ENCODE results near the gene SPI1.

Gene SPI1

DNA sequence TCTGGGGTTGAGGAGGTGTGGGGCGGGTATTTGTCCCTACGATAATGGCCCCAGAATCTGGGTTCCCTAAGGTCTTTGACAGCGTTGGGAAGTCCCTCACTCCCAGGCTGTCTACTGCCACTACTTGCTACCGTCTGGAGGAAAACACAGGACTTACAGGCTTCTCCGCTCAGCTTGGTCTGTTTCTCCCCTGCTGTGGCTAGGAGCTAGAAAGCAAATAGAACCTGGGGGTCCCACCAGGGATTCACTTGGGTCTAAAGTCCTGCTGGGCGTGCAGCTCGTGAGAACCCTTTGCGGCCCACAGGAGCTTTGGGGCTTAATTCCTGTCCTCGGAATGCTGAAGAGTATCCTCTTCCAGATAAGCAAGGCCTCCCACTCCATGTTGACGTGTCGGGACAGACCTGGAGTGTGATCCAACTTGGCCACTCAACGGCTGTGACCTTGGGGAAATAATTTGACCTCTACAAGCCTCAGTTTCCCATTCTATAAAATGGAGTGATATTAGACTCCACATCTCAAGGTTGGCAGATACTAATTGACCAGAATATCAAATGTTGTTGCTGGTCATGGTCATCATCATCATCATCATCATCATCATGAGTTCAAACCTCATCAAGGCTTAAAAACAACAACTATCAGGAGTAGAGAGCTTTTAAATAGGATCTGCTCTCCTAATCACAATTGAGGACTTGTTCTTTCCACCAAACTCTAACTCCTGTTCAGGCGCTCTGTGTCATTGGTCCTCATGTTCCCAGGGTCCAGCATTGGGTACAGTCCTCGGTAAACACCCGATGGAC, 24.2 kb downstream of the SPI1 start:
- H3K9ac ChIP-seq (ENCODE audit: low read length), result no peak overlapping the region
- peaks cover 5% of the 10 kb centered on the region for H3K27me3 ChIP-seq (replicated peaks; ENCODE audit: control insufficient read depth, insufficient read depth, low read length)
- H3K36me3 ChIP-seq (ENCODE audit: control insufficient read depth, insufficient read depth, low read length, severe bottlenecking), result no peaks in the 10 kb centered on the region
- no peaks in the 10 kb centered on the region for H3K4me1 ChIP-seq (ENCODE audit: control insufficient read depth, insufficient read depth, low read length)
- no peaks in the 10 kb centered on the region for H3K9me3 ChIP-seq (ENCODE audit: control insufficient read depth, low read length)
- no peak for DNase-seq (ENCODE audit: low read depth)
- H3K4me3 ChIP-seq (ENCODE audit: low read length), result no peak overlapping the region

DNA sequence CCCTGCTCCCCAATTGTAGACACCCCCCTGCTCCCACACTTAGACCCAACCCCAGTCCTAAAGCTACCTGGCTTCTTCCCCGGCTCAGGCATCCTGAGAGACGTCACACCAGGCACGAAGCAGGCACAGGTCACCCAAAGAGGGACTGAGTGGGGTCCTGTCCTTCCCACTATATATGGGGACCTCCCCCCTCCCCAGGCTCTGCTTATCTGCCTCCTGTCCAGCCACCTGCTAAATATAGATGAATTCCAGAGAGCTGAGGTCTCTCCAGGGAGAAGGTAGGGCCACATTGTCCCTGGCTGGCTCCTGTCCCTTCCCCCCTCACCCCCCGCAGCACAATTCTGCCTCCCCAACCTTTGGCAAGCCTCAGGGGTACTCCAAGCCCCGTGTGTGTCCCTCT, 25.8 kb downstream of the SPI1 start, which contains the start of gene MYBPC3:
MYBPC3 (minus strand) TSS at position 147 of the 400 bp plus-strand sequence; CDS start at position 92, 55 bp downstream.
- no peak within 1 kb of the TSS for H3K4me3 ChIP-seq (ENCODE audit: low read length)

DNA sequence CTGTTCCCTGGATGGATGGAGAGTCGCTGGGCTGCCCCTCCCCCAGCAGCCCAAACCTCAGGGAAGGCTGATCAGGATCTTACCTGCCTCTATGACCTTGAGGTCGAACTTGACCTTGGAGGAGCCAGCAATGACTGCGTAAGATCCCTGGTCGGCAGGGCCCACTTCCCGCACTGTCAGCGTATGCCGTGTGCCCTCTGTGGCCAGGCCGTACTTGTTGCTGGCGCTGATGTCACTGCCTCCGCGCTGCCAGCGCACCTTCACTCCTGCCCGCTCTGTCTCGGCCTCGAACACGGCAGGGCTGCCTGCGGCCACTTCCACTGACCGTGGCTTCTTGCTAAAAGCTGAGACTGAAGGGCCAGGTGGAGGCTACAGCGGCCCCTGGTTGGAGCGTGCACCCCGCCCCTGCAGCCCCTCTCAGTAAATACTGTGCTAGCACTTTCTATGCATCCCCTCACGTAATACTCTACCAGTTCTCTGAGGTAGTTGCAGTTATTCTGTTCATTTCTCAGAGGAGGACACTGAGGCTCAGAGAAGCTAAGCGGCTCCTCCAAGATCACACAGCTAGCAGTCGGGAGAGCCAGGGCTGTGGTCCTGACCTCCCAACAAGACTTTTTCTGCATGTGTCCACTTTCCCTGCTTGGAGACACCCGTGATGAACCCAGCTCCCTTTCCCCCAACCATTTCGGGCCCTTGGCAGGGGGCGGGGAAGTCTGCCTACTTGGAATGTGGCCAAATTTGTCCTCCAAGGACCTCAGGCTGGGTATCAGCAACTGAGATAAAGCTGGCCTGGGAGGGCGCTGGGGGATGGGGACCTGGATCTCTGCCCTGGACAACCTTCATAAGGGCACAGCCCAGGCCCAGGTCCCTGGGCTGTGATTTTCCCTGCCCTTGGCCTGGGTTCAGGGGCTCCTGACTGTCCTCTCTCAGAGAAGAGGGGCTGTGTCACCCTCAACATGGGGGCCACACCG, 26.9 kb downstream of the SPI1 start:
- Histone ChIP-seq H3K36me3 (ENCODE audit: control insufficient read depth, insufficient read depth, low read length, severe bottlenecking) (no peaks in the 10 kb centered on the region), H3K27me3 (replicated peaks; ENCODE audit: control insufficient read depth, insufficient read depth, low read length) (peaks cover 24% of the 10 kb centered on the region), H3K9me3 (ENCODE audit: control insufficient read depth, low read length) (no peaks in the 10 kb centered on the region), H3K9ac (ENCODE audit: low read length) (no peak overlapping the region), H3K4me3 (ENCODE audit: low read length) (no peak overlapping the region), H3K4me1 (ENCODE audit: control insufficient read depth, insufficient read depth, low read length) (no peaks in the 10 kb centered on the region)
- no peak for DNase-seq (ENCODE audit: low read depth)

More for the DNA sequence above, 25.8 kb downstream of the SPI1 start, which contains the start of gene MYBPC3:
- Histone ChIP-seq H3K9me3 (ENCODE audit: control insufficient read depth, low read length) (no peaks in the 10 kb centered on the region), H3K9ac (ENCODE audit: low read length) (no peak within 1 kb of the TSS), H3K4me1 (ENCODE audit: control insufficient read depth, insufficient read depth, low read length) (no peaks in the 10 kb centered on the region), H3K36me3 (ENCODE audit: control insufficient read depth, insufficient read depth, low read length, severe bottlenecking) (no peaks in the 10 kb centered on the region), H3K27me3 (replicated peaks; ENCODE audit: control insufficient read depth, insufficient read depth, low read length) (peaks cover 13% of the 10 kb centered on the region)
- DNase-seq (ENCODE audit: low read depth), result no peak

DNA sequence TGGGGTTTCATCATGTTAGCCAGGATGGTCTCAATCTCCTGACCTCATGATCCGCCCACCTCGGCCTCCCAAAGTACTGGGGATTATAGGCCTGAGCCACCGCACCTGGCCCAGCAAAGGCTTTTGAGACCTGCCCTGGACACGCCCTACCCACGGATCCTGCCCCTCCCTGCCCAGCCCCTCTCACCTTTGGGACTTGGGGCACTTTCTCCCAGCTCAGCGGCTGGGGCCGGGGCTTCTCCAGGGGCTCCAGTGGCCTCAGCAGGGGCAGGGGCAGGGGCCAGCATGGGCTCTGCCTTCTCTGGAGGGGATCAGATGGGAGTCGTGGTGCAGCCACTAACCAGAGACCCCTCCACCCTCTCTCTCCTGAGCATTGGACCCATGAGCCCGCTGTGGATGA, 28.0 kb downstream of the SPI1 start:
- H3K36me3 ChIP-seq (ENCODE audit: control insufficient read depth, insufficient read depth, low read length, severe bottlenecking), result no peaks in the 10 kb centered on the region
- no peak for DNase-seq (ENCODE audit: low read depth)
- H3K27me3 ChIP-seq (replicated peaks; ENCODE audit: control insufficient read depth, insufficient read depth, low read length), result peaks cover 34% of the 10 kb centered on the region
- H3K9me3 ChIP-seq (ENCODE audit: control insufficient read depth, low read length), result no peaks in the 10 kb centered on the region
- H3K4me1 ChIP-seq (ENCODE audit: control insufficient read depth, insufficient read depth, low read length), result no peaks in the 10 kb centered on the region
- H3K4me3 ChIP-seq (ENCODE audit: low read length), result no peak overlapping the region
- no peak overlapping the region for H3K9ac ChIP-seq (ENCODE audit: low read length)

DNA sequence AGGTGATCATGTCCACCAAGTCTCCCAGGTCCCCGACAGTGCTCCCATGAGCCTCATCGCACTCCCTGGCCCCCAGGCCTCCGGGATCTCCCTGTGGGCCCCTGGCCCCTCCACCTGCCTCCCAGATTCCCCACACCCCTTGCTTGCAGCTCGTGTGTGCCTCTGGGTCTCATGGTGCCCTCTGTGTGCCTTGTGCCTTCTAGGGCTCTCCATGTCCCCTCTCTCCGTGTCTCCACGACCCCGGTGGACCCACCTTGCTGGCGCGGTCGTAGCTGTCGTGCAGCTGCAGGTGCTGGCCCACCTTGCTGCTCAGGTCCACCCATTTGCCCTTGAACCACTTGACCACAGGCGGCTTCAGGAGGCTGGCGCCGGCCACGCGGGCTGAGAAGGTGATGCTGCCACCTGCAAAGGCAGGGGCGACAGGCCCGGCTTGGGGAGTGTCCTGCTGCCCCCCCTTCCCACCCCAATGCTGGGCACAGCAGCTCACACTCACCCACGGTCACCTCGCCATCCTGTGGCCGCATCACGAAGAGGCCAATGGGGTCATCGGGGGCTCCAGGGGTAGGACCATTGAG, 28.7 kb downstream of the SPI1 start:
- Histone ChIP-seq H3K4me3 (ENCODE audit: low read length) (no peak overlapping the region), H3K9ac (ENCODE audit: low read length) (no peak overlapping the region), H3K9me3 (ENCODE audit: control insufficient read depth, low read length) (no peaks in the 10 kb centered on the region), H3K27me3 (replicated peaks; ENCODE audit: control insufficient read depth, insufficient read depth, low read length) (peaks cover 38% of the 10 kb centered on the region), H3K4me1 (ENCODE audit: control insufficient read depth, insufficient read depth, low read length) (no peaks in the 10 kb centered on the region), H3K36me3 (ENCODE audit: control insufficient read depth, insufficient read depth, low read length, severe bottlenecking) (no peaks in the 10 kb centered on the region)
- DNase-seq (ENCODE audit: low read depth), result no peak

DNA sequence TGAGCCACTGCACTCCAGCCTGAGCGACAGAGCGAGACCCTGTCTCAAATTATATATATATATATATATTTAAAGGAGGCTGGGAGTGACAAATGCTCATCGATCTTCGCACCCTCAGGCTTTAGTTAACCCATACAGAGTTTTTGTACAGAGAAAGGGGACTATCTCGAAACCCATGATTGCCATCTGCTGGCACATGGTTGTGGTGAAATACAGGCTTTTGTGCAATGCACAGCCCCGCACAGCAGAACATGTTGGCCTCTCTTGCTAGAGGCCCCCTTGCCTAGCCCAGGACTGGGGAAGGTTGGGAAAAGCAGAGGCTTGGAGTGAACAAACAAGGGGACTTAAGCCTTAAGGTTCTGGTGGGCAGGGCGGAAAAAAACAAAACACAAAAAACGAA, 29.5 kb downstream of the SPI1 start:
- H3K4me1 ChIP-seq (ENCODE audit: control insufficient read depth, insufficient read depth, low read length), result no peaks in the 10 kb centered on the region
- H3K9ac ChIP-seq (ENCODE audit: low read length), result no peak overlapping the region
- H3K9me3 ChIP-seq (ENCODE audit: control insufficient read depth, low read length), result no peaks in the 10 kb centered on the region
- no peaks in the 10 kb centered on the region for H3K36me3 ChIP-seq (ENCODE audit: control insufficient read depth, insufficient read depth, low read length, severe bottlenecking)
- H3K4me3 ChIP-seq (ENCODE audit: low read length), result no peak overlapping the region
- peaks cover 38% of the 10 kb centered on the region for H3K27me3 ChIP-seq (replicated peaks; ENCODE audit: control insufficient read depth, insufficient read depth, low read length)
- DNase-seq (ENCODE audit: low read depth), result peak; percentile 50

DNA sequence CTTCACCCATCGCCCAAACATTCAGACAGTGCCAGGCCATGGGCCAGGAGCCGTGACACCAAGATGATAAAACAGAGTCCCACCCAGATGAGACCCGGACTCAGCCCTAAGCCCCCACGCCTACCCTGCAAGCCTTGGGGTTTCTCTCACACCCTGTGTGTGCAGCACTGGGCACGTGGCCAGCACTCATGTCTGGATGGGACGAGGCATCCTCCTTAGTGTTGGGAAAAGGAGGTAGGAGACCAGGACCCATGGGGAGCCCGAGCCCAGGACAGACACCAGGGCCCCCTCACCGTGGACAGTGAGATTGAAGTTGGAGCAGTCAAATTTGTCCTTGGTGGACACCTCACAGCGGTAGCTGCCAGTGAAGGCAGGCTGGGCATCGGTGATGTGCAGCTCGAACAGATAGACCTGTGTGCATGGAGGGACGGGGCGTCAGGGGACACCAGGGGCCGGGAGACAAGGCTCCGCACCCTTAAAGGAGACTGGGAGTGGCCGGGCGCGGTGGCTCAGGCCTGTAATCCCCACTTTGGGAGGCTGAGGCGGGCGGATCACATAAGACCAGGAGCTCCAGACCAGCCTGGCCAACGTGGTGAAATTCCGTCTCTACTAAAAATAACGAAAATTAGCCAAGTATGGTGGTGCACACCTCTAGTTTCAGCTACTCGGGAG, 30.1 kb downstream of the SPI1 start:
- no peak overlapping the region for H3K4me3 ChIP-seq (ENCODE audit: low read length)
- peaks cover 38% of the 10 kb centered on the region for H3K27me3 ChIP-seq (replicated peaks; ENCODE audit: control insufficient read depth, insufficient read depth, low read length)
- no peaks in the 10 kb centered on the region for H3K4me1 ChIP-seq (ENCODE audit: control insufficient read depth, insufficient read depth, low read length)
- H3K9me3 ChIP-seq (ENCODE audit: control insufficient read depth, low read length), result no peaks in the 10 kb centered on the region
- H3K9ac ChIP-seq (ENCODE audit: low read length), result no peak overlapping the region
- DNase-seq (ENCODE audit: low read depth), result no peak
- no peaks in the 10 kb centered on the region for H3K36me3 ChIP-seq (ENCODE audit: control insufficient read depth, insufficient read depth, low read length, severe bottlenecking)

DNA sequence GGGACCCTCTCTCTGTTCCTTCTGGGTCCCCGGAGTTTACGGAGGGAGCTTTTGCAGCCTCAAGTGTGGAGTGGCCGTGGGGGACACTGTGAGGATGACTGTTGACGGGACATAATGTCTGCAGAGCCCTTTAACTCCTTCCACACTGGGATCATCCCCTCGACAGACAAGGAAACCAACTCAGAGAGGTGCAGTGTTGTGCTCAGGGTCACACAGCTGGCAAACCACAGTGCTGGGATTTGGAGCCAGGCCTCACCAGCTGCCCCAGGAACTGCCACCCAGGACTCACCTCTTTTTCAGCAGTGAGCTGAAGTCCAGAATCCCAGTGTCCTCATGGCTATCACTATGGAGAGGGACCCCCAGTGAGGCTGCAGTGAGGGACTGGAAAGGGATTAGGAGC, 31.2 kb downstream of the SPI1 start:
- H3K9me3 ChIP-seq (ENCODE audit: control insufficient read depth, low read length), result no peaks in the 10 kb centered on the region
- DNase-seq (ENCODE audit: low read depth), result no peak
- H3K36me3 ChIP-seq (ENCODE audit: control insufficient read depth, insufficient read depth, low read length, severe bottlenecking), result no peaks in the 10 kb centered on the region
- no peak overlapping the region for H3K4me3 ChIP-seq (ENCODE audit: low read length)
- H3K4me1 ChIP-seq (ENCODE audit: control insufficient read depth, insufficient read depth, low read length), result no peaks in the 10 kb centered on the region
- peaks cover 38% of the 10 kb centered on the region for H3K27me3 ChIP-seq (replicated peaks; ENCODE audit: control insufficient read depth, insufficient read depth, low read length)
- no peak overlapping the region for H3K9ac ChIP-seq (ENCODE audit: low read length)

DNA sequence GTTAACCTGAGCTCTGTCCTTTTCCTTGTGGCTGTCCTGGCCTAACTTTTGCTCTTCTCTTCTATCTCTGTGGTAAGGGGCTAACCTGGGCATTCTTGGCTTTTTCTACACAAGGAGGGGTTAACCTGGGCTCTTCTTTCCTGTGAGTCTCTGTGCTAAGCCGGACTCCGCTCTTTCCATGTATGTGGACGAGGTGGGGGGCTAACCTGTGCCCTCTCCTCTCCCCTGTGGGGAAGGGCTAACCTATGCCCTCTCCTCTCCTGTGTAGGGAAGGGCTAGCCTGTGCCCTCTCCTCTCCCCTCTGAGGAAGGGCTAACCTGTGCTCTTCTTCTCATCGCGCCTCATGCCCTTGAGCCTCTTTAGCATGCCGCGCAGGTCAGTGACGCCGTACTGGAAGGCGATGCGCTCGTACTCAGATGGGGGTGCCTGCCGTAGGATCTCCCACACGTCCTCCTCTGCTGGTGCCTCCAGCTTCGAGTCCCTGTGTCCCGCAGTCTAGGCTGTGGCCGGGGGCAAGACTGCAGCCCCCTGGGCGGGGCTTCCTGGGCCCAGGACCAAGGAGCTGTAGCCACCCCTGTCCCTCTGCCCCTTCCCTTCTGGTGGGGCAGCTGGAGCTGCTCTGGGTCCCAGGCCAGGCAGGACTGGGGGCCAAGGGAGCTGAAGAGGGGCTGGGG, 32.3 kb downstream of the SPI1 start:
- no peak for DNase-seq (ENCODE audit: low read depth)
- Histone ChIP-seq H3K4me3 (ENCODE audit: low read length) (no peak overlapping the region), H3K9ac (ENCODE audit: low read length) (no peak overlapping the region), H3K4me1 (ENCODE audit: control insufficient read depth, insufficient read depth, low read length) (no peaks in the 10 kb centered on the region), H3K36me3 (ENCODE audit: control insufficient read depth, insufficient read depth, low read length, severe bottlenecking) (no peaks in the 10 kb centered on the region), H3K9me3 (ENCODE audit: control insufficient read depth, low read length) (no peaks in the 10 kb centered on the region), H3K27me3 (replicated peaks; ENCODE audit: control insufficient read depth, insufficient read depth, low read length) (peaks cover 32% of the 10 kb centered on the region)

DNA sequence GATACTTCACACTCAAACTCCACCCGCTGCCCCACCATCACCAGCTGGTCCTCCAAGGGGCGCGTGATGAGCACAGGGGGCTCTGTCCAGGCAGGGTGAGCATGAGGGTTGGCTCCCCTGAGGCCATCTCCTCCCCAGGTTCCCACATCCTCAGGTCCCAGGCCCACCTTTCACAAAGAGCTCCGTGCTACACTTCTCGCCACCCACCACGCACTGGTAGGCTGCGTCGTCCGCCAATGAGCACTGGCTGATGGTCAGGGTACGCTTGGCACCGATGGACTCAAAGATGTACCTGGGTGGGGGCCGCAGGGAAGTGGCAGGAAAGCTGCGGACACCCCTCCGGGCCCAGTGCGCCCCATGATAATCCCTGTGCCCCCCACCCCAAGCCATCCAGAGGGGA, 35.5 kb downstream of the SPI1 start:
- DNase-seq (ENCODE audit: low read depth), result no peak
- Histone ChIP-seq H3K9ac (ENCODE audit: low read length) (no peak overlapping the region), H3K36me3 (ENCODE audit: control insufficient read depth, insufficient read depth, low read length, severe bottlenecking) (no peaks in the 10 kb centered on the region), H3K4me3 (ENCODE audit: low read length) (no peak overlapping the region), H3K9me3 (ENCODE audit: control insufficient read depth, low read length) (no peaks in the 10 kb centered on the region), H3K4me1 (ENCODE audit: control insufficient read depth, insufficient read depth, low read length) (no peaks in the 10 kb centered on the region), H3K27me3 (replicated peaks; ENCODE audit: control insufficient read depth, insufficient read depth, low read length) (peaks cover 31% of the 10 kb centered on the region)

Data from adipocyte (in vitro differentiated cells).